Superior temporal gyrus (tissue), 1 donor: Measurements from ENCODE around the gene SPATA21.
"Not testable (repeated sequence)": the region's sequence is repeated elsewhere in the genome, so short reads cannot be mapped to it uniquely, and the experiment has no call there.

Experiments used
- DNase-seq: peaks from one replicate; pipeline ENCODE4 v3.0.0-alpha.2; 2016; ENCODE audit errors: extremely low spot score

The SPATA21 gene

GRCh38 chr1:16383888-16384287 is 53.3 kb downstream of the SPATA21 start:
- no peak for DNase-seq

GRCh38 chr1:16380868-16381267 is 56.4 kb downstream of the SPATA21 start:
- no peak for DNase-seq

- DNase-seq, result no peak
Observed at GRCh38 chr1:16378443-16378842, 58.8 kb downstream of the SPATA21 start.

GRCh38 chr1:16376971-16377370 is 60.3 kb downstream of the SPATA21 start:
- DNase-seq, result no peak

- no peak for DNase-seq
Observed at GRCh38 chr1:16375521-16376340, 61.5 kb downstream of the SPATA21 start.

GRCh38 chr1:16374266-16374665 is 63.0 kb downstream of the SPATA21 start:
- DNase-seq, result no peak

- DNase-seq, result no peak
Observed at GRCh38 chr1:16372535-16373285, 64.5 kb downstream of the SPATA21 start.

GRCh38 chr1:16371725-16372124 is 65.5 kb downstream of the SPATA21 start:
- no peak for DNase-seq

- no peak for DNase-seq
Observed at GRCh38 chr1:16369821-16370220, 67.4 kb downstream of the SPATA21 start.

GRCh38 chr1:16367968-16368890 is 69.0 kb downstream of the SPATA21 start:
- DNase-seq, result peak; percentile 32

- DNase-seq, result peak; percentile 90
Observed at GRCh38 chr1:16367258-16367967, 69.8 kb downstream of the SPATA21 start.

- peak; percentile 100 for DNase-seq
Observed at GRCh38 chr1:16366722-16367257, 70.4 kb downstream of the SPATA21 start, which contains the start of gene SZRD1. Gene SZRD1, plus strand, starts transcription at chr1:16367242. Its CDS starts 16 bp downstream, at chr1:16367258.

GRCh38 chr1:16365146-16365498 is 72.1 kb downstream of the SPATA21 start:
- DNase-seq, result not testable (repeated sequence)

- no peak for DNase-seq
Observed at GRCh38 chr1:16356867-16357266, 80.4 kb downstream of the SPATA21 start.

- DNase-seq, result no peak
Observed at GRCh38 chr1:16354619-16355018, 82.6 kb downstream of the SPATA21 start.

- no peak for DNase-seq
Observed at GRCh38 chr1:16352842-16353535, 84.2 kb downstream of the SPATA21 start.

- peak; percentile 90 for DNase-seq
Observed at GRCh38 chr1:16351994-16352841, 85.0 kb downstream of the SPATA21 start, which contains the start of gene FBXO42. Gene FBXO42, minus strand, starts transcription at chr1:16352480. Its CDS starts 37,062 bp downstream, at chr1:16315418.

- DNase-seq, result peak; percentile 56
Observed at GRCh38 chr1:16351456-16351993, 85.7 kb downstream of the SPATA21 start.

- no peak for DNase-seq
Observed at GRCh38 chr1:16349847-16350406, 87.3 kb downstream of the SPATA21 start.
